Tibial artery (tissue), 4 donors: ENCODE measurements around the gene IGSF9.

ENCODE experiments used
- DNase-seq, 2 donors: peaks; one replicate each; pipeline ENCODE4 v3.0.0-alpha.2; 2019
- H3K27ac ChIP-seq, 2 donors: fragments of 200-600 bp; sonication (generic) in 1 of 2; 1 replicate in 1 of 2; 2 replicates in 1 of 2; pipeline ENCODE4 v1.5.1; 2018 to 2019; ENCODE audit warnings: mild to moderate bottlenecking in 1 of 2
- H3K27me3 ChIP-seq, 2 donors: fragments of 200-600 bp; sonication (generic) in 1 of 2; one replicate each; pipeline versions ENCODE4 v1.5.1 to v1.6.0; 2016 to 2019
- H3K36me3 ChIP-seq, 3 donors: fragments of 200-600 bp; sonication (generic) in 2 of 3; one replicate each; pipeline ENCODE4 v1.5.1; 2016 to 2019; ENCODE audit warnings: mild to moderate bottlenecking in 2 of 3
- H3K4me1 ChIP-seq, 4 donors: fragments of 200-600 bp; sonication (generic) in 2 of 4; 1 replicate in 3 of 4; 2 replicates in 1 of 4; pipeline ENCODE4 v1.5.1; 2016 to 2019
- H3K4me3 ChIP-seq, 2 donors: fragments of 200-600 bp; sonication (generic) in 1 of 2; 1 replicate in 1 of 2; 2 replicates in 1 of 2; pipeline ENCODE4 v1.5.1; 2018 to 2019; ENCODE audit warnings: mild to moderate bottlenecking in 2 of 2
- H3K9me3 ChIP-seq, 3 donors: fragments of 200-600 bp; sonication (generic) in 1 of 3; one replicate each; pipeline ENCODE4 v1.5.1; 2016 to 2019
- CTCF ChIP-seq, 2 experiments: fragments of 200-600 bp in 1 of 2; fragments of 450-650 bp in 1 of 2; IDR thresholded peaks; one replicate each; pipeline ENCODE4 v1.5.1; 2017 to 2019; ENCODE audit warnings: antibody characterized with exemption in 2 of 2, mild to moderate bottlenecking in 1 of 2, moderate library complexity in 1 of 2
- intact Hi-C: fragments of 100-400 bp; cut with DNase I; formaldehyde crosslinking; loops from one replicate; pipeline ENCODE4 v1.15.0; 2023; ENCODE audit warnings: low total_unique reads

The IGSF9 gene

DNA sequence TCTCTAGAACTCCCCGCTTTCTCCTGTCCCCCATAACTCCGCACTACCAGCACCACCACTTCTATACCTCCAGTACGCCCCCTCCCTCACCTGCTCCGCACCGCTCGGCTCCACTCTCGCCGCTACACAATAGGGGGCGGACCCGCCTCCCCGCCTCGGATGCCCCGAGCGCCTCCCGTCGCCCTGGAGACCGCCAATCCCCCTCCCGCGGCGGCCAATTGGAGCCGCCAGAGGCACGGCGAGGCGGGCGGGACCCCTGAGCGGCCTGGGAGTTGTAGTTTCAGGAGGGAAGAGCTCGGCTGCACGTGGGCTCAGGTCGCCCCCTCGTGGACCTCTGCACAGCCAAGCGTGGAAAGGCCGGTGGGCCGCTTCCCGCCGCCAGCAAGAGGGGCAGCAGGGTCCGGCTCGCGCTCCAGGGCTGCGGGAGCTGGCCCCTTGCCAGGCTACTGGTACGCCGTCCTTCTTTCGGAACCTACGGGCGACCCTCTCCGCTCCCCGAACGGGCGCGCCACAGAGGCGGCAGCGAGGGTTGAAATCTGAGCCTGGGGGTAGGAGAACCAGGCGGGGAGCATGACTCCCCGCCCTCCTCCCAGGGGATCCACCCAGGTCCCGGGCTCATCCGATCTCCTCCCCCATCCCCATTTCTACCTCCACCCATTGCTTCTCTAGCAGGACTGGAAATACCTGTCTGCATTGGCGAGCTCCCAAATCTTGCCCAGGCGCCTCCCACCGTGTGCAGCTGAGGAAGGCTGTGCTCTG is at the start of gene IGSF9:
IGSF9 (minus strand) TSS at position 131 of the 759 bp plus-strand sequence. CDS start 2,159 bp downstream, outside the sequence.
- Histone ChIP-seq H3K9me3 (no peaks in the 10 kb centered on the region), H3K4me1 (peaks cover 0 to 19% (median 12%) of the 10 kb centered on the region in 4 donors), H3K36me3 (no peaks in the 10 kb centered on the region), H3K4me3 (peak within 1 kb of the TSS; percentile 38 to 58), H3K27ac (no peak within 1 kb of the TSS), H3K27me3 (peaks cover 0 to 41% of the 10 kb centered on the region in 2 donors)
- peak; percentile 69 to 77 for DNase-seq
- intact Hi-C loops = no loop called here
- peak; percentile 38 to 47 for TF ChIP-seq CTCF (IDR thresholded peaks at IDR 0.05)

GRCh38 chr1:159994896-159995295 is 49.5 kb upstream of the IGSF9 start:
- no peak for DNase-seq
- H3K36me3 ChIP-seq = no peaks in the 10 kb centered on the region
- no peaks in the 10 kb centered on the region for H3K9me3 ChIP-seq
- intact Hi-C loops = no loop called here
- peaks cover 0 to 2% of the 10 kb centered on the region in 2 donors for H3K27me3 ChIP-seq
- H3K4me1 ChIP-seq = no peaks in the 10 kb centered on the region
- no peak for TF ChIP-seq CTCF (IDR thresholded peaks at IDR 0.05)
- H3K27ac ChIP-seq = no peak overlapping the region
- H3K4me3 ChIP-seq = no peak overlapping the region

DNA sequence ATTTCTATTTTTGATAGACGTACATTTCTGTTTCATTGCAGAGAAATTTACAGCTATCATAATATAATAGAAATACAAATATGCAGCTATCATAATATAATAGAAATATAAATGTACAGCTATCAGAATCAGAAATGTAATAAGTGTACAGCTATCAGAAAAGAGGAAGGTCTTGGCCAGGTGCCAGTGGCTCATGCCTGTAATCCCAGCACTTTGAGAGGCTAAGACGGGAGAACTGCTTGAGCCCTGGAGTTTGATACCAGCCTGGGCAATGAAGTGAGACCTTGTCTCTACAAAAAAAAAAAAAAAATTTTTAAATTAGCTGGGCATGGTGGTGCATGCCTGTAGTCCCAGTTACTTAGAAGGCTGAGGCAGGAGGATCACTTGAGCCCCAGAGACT is 48.5 kb upstream of the IGSF9 start:
- no peak overlapping the region for H3K4me3 ChIP-seq
- peaks cover 0 to 3% of the 10 kb centered on the region in 2 donors for H3K27me3 ChIP-seq
- intact Hi-C loops = no loop called here
- TF ChIP-seq CTCF (IDR thresholded peaks at IDR 0.05) = no peak
- DNase-seq = no peak
- H3K4me1 ChIP-seq = no peaks in the 10 kb centered on the region
- H3K36me3 ChIP-seq = no peaks in the 10 kb centered on the region
- no peak overlapping the region for H3K27ac ChIP-seq
- H3K9me3 ChIP-seq = no peaks in the 10 kb centered on the region

DNA sequence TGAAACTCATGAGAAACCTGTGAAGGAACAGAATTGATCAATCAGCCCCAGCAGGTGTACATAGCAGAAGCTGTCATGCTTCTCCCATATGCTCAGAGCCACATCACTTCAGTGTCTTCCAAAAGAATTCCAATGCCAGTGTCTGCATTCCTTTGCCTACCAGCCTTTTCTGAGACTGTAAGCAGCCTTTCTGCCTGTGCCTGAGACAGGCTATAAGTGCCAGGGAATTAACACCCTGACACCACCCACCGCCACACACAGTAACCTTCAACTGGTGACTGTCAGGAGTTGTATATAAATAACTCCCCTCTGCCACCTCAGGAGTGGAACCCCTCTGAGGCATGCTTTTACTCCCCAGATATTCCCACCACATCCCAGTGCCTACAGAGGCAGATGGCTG is 46.7 kb upstream of the IGSF9 start:
- DNase-seq = no peak
- H3K4me3 ChIP-seq = no peak overlapping the region
- H3K27ac ChIP-seq = no peak overlapping the region
- no peaks in the 10 kb centered on the region for H3K9me3 ChIP-seq
- intact Hi-C loops = no loop called here
- TF ChIP-seq CTCF (IDR thresholded peaks at IDR 0.05) = no peak
- H3K4me1 ChIP-seq = no peaks in the 10 kb centered on the region
- no peaks in the 10 kb centered on the region for H3K36me3 ChIP-seq
- peaks cover 0 to 7% of the 10 kb centered on the region in 2 donors for H3K27me3 ChIP-seq

DNA sequence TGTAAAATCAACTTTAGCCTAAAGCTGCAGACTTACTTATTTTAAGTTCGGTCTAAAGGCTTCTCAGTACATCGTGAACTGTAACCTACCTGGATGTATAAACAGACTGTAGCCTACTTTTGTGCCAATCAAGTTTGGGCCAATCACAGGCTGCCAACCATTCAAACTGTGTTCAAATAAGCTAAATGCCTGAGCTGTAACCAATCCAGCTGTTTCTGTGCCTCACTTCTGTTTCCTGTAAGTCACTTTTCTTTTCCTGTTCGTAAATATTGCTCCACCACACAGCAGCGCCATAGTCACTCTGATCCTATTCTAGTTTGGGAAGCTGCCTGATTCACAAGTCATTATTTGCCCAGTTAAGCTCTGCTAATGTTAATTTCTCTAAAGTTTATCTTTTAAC is 46.1 kb upstream of the IGSF9 start:
- Histone ChIP-seq H3K27ac (no peak overlapping the region), H3K4me1 (no peaks in the 10 kb centered on the region), H3K36me3 (no peaks in the 10 kb centered on the region), H3K27me3 (peaks cover 0 to 7% of the 10 kb centered on the region in 2 donors), H3K4me3 (no peak overlapping the region), H3K9me3 (no peaks in the 10 kb centered on the region)
- DNase-seq = no peak
- no peak for TF ChIP-seq CTCF (IDR thresholded peaks at IDR 0.05)
- intact Hi-C loops = no loop called here
